Measurements from ENCODE around the gene FRZB.

The FRZB gene

DNA sequence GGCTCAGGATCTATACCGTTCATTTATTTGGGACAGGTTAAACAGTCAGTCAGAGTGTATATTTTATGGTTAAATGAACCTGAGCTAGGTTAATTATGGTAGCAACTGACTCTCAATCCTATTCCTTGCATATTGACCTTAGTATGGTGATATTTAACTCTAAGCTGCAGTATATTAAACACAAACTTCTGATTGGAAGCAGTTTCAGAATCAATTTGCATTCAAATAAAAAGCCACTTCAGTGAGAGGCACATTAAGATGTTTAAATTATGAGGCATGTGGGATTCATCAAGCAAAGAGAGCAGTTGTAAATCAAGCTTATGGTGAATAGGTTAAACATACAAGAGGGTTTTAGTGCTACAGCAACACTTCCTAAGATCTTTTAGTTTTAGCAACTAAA, 40.4 kb downstream of the FRZB start:
- Histone ChIP-seq H3K4me3 (ENCODE audit: low read length) (no peak overlapping the region), H3F3A (ENCODE audit: insufficient read depth, low read length) (no peaks in the 10 kb centered on the region), H4K20me1 (ENCODE audit: insufficient read depth, low read length) (no peaks in the 10 kb centered on the region), H3K9ac (ENCODE audit: low read length) (no peak overlapping the region), H3K36me3 (replicated peaks; ENCODE audit: insufficient read depth, low read length) (no peaks in the 10 kb centered on the region), H3K9me2 (replicated peaks; ENCODE audit: insufficient read depth, low read length) (no peaks in the 10 kb centered on the region), H3K27me3 (replicated peaks; ENCODE audit: insufficient read depth, low read length) (no peaks in the 10 kb centered on the region), H3K4me1 (ENCODE audit: low read length) (no peaks in the 10 kb centered on the region), H3K9me3 (replicated peaks; ENCODE audit: insufficient read depth, low read length) (no peaks in the 10 kb centered on the region), H3K4me2 (ENCODE audit: low read depth, low read length) (no peak overlapping the region), H3K79me2 (ENCODE audit: low read length) (no peaks in the 10 kb centered on the region), H3K27ac (ENCODE audit: low read length) (no peak overlapping the region), H2AFZ (ENCODE audit: low read length) (no peak overlapping the region)
- no peak for DNase-seq
- TF ChIP-seq EZH2phosphoT487 (IDR thresholded peaks at IDR 0.05; ENCODE audit: low read length) (no peak), EZH2 (optimal IDR thresholded peaks at IDR 0.05; ENCODE audit: low read depth, low read length) (no peak)
- TF ChIP-seq, protein P1, sequence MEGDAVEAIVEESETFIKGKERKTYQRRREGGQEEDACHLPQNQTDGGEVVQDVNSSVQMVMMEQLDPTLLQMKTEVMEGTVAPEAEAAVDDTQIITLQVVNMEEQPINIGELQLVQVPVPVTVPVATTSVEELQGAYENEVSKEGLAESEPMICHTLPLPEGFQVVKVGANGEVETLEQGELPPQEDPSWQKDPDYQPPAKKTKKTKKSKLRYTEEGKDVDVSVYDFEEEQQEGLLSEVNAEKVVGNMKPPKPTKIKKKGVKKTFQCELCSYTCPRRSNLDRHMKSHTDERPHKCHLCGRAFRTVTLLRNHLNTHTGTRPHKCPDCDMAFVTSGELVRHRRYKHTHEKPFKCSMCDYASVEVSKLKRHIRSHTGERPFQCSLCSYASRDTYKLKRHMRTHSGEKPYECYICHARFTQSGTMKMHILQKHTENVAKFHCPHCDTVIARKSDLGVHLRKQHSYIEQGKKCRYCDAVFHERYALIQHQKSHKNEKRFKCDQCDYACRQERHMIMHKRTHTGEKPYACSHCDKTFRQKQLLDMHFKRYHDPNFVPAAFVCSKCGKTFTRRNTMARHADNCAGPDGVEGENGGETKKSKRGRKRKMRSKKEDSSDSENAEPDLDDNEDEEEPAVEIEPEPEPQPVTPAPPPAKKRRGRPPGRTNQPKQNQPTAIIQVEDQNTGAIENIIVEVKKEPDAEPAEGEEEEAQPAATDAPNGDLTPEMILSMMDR (IDR thresholded peaks at IDR 0.05; ENCODE audit: low read length), result no peak

DNA sequence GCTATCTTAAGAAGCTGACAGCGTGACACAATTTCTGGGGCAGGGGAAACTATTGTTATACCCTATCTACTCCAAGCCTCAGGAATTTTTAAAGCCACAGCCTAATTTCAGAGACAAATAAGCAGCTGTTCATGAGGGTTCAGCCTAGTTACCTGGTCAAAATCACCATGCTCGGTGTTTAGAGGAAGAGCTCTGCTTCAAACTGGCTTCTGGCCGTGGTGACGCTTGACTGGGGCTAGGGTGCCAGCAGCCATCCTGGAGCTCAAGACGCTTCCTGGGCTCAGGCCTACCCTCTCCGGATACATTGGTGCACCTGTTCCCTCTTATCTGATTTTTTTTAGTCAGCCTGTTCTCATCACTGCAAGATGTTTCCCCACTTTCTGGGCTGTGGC, 41.7 kb downstream of the FRZB start:
- H2AFZ ChIP-seq (ENCODE audit: low read length), result no peak overlapping the region
- H3K27ac ChIP-seq (ENCODE audit: low read length), result no peak overlapping the region
- H3K36me3 ChIP-seq (replicated peaks; ENCODE audit: insufficient read depth, low read length), result no peaks in the 10 kb centered on the region
- TF ChIP-seq EZH2 (optimal IDR thresholded peaks at IDR 0.05; ENCODE audit: low read depth, low read length) (no peak), EZH2phosphoT487 (IDR thresholded peaks at IDR 0.05; ENCODE audit: low read length) (no peak)
- TF ChIP-seq, protein P1 (IDR thresholded peaks at IDR 0.05; ENCODE audit: low read length), result no peak
- no peaks in the 10 kb centered on the region for H3F3A ChIP-seq (ENCODE audit: insufficient read depth, low read length)
- H3K4me1 ChIP-seq (ENCODE audit: low read length), result no peaks in the 10 kb centered on the region
- H3K9me3 ChIP-seq (replicated peaks; ENCODE audit: insufficient read depth, low read length), result no peaks in the 10 kb centered on the region
- H3K9me2 ChIP-seq (replicated peaks; ENCODE audit: insufficient read depth, low read length), result no peaks in the 10 kb centered on the region
- no peak for DNase-seq
- no peaks in the 10 kb centered on the region for H3K27me3 ChIP-seq (replicated peaks; ENCODE audit: insufficient read depth, low read length)
- no peaks in the 10 kb centered on the region for H4K20me1 ChIP-seq (ENCODE audit: insufficient read depth, low read length)
- H3K9ac ChIP-seq (ENCODE audit: low read length), result no peak overlapping the region
- no peak overlapping the region for H3K4me2 ChIP-seq (ENCODE audit: low read depth, low read length)
- no peaks in the 10 kb centered on the region for H3K79me2 ChIP-seq (ENCODE audit: low read length)
- no peak overlapping the region for H3K4me3 ChIP-seq (ENCODE audit: low read length)

DNA sequence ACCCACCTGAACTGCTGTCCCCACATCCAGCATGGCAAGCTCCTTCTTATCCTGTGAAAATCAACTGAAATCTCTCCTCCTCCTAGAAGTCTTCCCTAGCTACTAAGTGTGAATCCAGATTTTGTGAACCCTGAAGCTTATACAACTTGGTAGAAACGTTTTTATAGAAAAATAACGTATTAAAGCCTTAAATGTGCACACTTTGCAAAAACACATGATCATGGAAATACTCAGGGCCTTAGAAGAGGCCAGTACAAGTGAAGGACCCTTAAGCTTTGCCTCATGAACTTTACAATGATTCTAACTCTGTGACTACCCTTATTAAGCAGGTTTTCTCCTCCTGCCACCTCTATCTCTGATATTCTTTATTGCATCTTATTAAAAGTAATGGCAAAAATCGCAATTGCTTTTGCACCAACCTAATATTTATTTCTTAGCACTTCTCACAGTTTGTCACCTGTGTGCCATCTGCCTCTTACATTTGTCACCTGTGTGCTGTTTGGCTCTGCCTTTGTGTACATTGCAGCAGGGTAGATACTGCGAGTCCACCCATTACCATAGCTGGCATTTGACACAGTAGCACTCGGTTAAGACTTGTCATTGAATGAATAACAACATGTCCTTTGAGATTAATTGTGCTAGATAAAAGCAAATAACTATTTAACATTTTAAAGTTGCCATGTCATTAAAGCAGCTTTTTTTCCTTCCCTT, 42.2 kb downstream of the FRZB start:
- no peaks in the 10 kb centered on the region for H3K79me2 ChIP-seq (ENCODE audit: low read length)
- no peak for TF ChIP-seq EZH2phosphoT487 (IDR thresholded peaks at IDR 0.05; ENCODE audit: low read length)
- TF ChIP-seq, protein P1 (IDR thresholded peaks at IDR 0.05; ENCODE audit: low read length), result no peak
- no peaks in the 10 kb centered on the region for H3K27me3 ChIP-seq (replicated peaks; ENCODE audit: insufficient read depth, low read length)
- no peaks in the 10 kb centered on the region for H3F3A ChIP-seq (ENCODE audit: insufficient read depth, low read length)
- H3K36me3 ChIP-seq (replicated peaks; ENCODE audit: insufficient read depth, low read length), result no peaks in the 10 kb centered on the region
- H3K4me3 ChIP-seq (ENCODE audit: low read length), result no peak overlapping the region
- H3K27ac ChIP-seq (ENCODE audit: low read length), result no peak overlapping the region
- H3K9me3 ChIP-seq (replicated peaks; ENCODE audit: insufficient read depth, low read length), result no peaks in the 10 kb centered on the region
- DNase-seq, result no peak
- H2AFZ ChIP-seq (ENCODE audit: low read length), result no peak overlapping the region
- H3K9me2 ChIP-seq (replicated peaks; ENCODE audit: insufficient read depth, low read length), result no peaks in the 10 kb centered on the region
- H3K4me1 ChIP-seq (ENCODE audit: low read length), result no peaks in the 10 kb centered on the region
- H3K4me2 ChIP-seq (ENCODE audit: low read depth, low read length), result no peak overlapping the region
- no peaks in the 10 kb centered on the region for H4K20me1 ChIP-seq (ENCODE audit: insufficient read depth, low read length)
- no peak overlapping the region for H3K9ac ChIP-seq (ENCODE audit: low read length)
